Left renal cortex interstitium (tissue), 4 donors: ENCODE results near the gene TTLL3. TPM values are rescaled to one million over a fixed set of nuclear protein-coding genes. Genes with fewer than 3 reads are reported as not detected.
"Not testable (repeated sequence)": the region's sequence is repeated elsewhere in the genome, so short reads cannot be mapped to it uniquely, and the experiment has no call there.

Experiments used
- DNase-seq, 4 donors: peaks; one replicate each; pipeline ENCODE4 v3.0.0-alpha.2; 2013; ENCODE audit warnings: low read depth in 4 of 4, low spot score in 2 of 4, missing footprints in 1 of 4
- polyA plus RNA-seq, 4 donors: library from polyadenylated mRNA; unstranded; fragments of 120-200 nt; gene quantifications; one replicate each; pipeline ENCODE4 v1.2.1, GENCODE V29; 2013; ENCODE audit not compliant: insufficient read length in 4 of 4

The TTLL3 gene, protein sequence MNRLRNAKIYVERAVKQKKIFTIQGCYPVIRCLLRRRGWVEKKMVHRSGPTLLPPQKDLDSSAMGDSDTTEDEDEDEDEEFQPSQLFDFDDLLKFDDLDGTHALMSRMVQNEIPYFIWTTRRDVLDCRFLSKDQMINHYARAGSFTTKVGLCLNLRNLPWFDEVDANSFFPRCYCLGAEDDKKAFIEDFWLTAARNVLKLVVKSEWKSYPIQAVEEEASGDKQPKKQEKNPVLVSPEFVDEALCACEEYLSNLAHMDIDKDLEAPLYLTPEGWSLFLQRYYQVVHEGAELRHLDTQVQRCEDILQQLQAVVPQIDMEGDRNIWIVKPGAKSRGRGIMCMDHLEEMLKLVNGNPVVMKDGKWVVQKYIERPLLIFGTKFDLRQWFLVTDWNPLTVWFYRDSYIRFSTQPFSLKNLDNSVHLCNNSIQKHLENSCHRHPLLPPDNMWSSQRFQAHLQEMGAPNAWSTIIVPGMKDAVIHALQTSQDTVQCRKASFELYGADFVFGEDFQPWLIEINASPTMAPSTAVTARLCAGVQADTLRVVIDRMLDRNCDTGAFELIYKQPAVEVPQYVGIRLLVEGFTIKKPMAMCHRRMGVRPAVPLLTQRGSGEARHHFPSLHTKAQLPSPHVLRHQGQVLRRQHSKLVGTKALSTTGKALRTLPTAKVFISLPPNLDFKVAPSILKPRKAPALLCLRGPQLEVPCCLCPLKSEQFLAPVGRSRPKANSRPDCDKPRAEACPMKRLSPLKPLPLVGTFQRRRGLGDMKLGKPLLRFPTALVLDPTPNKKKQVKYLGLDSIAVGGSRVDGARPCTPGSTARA
- polyA plus RNA-seq = 10 to 100 TPM; 28.2 to 96.7 (median 60.5) TPM

DNA sequence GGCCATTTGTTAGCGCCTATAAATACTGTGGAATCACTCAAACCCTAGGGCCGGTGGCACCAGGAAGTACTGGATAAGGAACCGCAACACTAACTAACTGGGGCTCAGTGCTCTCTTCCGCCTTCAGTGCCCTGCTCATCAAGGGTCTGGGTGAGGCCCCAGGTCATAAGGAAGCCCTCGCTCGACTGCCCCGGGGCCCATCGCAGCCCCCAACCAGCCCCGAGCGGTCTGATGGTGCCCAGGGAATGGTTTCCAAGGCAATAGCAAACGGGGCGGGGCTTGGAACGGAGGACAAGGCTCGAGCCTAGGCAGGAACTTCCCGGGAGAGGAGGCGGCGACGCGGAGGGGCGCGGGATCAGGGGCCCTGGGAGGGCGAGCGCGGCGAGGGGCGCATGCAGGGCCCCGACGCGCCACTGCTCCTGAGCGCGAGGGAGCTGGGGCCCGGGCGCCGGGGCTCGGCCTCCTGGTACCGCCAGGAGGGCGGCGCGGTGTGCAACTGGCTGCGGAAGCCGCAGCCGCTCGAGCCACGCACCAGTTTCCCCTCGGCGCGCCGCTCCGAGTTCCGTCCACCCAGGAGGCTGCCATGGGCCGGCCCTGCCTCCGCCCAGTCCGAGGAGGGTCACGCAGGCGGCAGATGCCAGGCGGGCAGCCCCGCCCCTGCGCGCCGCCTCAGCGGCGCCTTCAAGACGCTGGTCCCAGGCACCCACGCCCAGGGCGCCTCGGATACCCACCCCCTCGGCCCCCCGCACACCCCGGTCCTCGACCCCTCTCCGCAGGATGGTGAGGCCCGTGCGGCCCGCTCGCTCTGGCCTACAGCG, at the start of gene TTLL3:
Gene TTLL3, plus strand, starts transcription at position 648 of the 818 bp plus-strand sequence. CDS start 400 bp downstream, outside the sequence.
- peak in 2 of 4 donors; percentile 26 to 67 for DNase-seq

DNA sequence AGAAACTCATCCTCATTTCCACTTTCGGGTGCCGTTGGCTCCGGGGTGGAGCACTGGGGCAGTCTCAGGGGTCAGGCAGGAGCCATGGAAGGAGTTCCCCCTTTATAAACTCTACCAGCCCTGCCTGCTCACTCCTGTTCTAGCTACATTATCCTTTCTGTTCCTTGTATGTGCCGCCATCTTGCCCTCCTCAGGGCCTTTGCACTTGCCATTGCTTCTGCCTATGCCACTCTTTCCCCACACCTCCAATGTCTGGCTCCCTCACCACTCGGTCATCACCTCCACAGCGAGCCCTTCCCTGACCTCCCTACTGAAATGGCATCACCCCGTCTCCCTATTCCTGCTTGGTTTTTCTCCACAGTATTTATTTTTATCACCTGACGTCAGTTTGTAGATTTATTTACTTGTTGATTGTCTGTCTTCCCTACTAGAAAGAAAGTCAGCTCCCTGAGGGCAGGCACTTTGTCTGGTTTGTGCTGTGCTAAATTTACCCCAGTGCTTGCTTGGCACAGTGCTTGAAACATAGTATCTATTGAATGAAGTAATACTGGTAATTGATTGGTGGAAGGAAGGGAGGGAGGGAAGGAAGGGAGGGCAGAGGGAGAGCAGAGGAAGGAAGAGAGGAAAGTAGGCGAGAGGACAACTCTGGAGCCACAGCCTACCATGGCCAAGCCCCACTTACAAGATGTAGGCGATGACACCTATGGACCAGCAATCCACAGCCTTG, 49.1 kb upstream of the TTLL3 start:
- no peak for DNase-seq

DNA sequence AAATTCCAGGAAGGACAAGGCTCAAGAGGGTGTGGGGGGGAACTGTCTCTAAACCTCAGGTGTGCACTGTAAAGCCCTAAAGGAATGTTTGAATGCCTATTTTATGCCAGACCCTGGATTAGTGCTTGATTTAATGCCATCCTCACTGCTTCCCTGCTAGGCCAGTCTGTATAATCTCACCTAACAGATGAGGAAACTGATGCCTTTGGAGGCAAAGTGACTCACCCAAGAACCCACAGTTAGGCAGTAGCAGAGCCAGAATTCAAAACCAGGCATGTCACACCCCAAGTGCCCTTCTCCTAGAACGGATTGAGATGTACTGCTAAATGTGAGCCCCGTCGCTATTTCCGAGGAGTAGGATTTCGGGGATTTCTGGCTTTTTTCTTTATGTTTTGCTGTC, 48.1 kb upstream of the TTLL3 start:
- no peak for DNase-seq

DNA sequence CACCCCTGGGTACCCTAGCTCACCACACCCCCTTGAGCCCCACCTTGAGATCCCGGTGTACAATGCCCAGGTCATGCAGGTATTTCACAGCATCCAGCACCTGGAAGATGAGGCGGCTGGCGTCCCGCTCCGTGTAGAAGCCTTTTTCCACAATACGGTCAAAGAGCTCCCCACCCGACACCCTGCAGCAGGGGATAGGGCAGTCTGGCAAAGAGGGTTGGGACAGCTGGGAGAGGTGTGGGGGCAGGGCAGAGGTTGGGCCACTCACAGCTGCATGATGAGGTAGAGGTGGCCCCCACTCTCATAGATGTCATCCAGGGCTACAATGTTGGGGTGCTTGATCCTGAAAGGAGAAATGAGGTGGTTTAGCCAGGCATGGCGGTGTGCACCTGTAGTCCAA, 47.2 kb upstream of the TTLL3 start:
- no peak for DNase-seq

DNA sequence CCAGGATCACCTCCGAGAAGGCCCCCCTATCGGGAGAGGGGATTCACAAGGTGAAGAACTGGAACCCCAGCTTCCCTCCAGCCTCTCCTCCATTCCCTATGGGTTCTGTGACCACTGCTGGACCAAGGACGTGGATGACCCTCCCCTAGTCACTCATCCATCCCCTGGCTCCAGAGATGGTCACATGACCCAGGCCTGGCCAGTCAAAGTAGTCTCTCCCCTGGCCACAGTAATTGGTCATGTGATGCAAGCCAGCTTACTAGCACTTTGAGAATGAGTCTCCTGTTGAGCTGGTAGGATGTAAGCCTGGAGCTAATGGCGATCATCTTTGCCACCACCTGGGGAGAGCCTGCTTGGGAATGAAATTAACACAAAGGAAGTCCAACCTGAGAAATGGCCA, 44.2 kb upstream of the TTLL3 start:
- no peak for DNase-seq

DNA sequence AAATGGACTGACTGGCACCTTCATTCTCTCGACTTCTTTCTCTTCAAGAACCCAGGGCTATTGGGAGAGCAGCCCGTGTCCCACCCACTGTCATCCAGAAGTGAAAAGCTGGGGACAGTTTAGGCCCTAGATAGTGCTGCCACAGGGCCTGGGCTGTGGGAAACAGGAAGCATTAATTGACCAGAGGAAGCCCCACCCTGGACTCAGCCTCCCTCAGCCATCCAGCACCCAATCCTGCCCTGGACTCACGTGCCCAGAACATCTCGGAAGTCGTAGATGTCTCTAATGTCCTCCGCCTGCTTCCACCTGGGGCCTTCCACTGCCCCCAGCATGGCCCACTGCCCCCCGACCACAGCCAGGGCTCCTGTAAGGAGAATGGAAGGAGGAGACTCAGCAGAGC, 42.6 kb upstream of the TTLL3 start:
- no peak for DNase-seq

DNA sequence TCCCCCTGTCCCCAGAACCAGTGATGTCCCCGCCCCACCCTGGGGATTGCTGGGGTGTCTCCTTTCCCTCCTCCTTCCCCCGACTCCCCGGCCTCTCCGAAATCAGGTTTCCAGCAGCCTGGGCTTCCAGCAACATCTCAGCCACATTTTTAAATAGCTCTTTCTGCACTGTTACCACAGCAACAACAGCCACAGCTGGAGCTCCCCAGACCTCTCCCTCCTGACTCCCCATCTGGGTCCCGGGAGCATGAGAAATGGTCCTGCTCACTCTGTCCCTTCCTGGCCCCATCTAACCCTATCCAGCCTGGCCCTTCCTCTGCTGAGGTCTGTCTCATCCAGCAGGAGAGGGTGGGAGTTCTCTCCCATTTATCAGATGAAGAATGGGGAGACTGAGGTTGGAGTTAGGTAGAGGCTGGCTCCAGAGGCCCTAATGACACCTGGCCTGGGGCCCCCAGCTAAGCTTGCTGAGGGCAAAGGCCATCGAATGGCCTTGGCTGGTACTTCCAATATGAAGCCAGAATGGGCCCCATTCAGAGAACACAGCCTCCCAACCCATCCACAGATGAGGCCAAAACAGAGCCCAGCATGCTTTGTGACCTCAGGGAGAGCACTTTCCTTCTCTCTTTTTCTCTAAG, 41.8 kb upstream of the TTLL3 start:
- DNase-seq = no peak

DNA sequence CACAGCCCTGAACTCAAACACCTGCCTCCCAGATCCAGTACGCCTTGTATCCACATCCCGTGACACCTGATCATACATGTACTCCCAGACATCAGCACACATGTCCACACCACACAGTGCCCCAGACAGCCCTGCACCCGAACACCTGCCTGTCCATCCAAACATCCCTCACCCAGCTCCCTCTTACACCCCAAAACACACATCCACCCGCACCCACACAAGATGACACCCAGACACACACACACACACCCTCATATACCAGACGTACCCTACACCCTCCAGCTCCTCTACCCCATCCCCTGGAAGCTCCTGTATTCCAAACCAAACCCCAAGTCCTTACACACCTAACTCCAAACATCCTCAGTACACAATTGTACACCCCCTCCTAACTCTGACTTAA, 41.0 kb upstream of the TTLL3 start:
- DNase-seq = no peak

DNA sequence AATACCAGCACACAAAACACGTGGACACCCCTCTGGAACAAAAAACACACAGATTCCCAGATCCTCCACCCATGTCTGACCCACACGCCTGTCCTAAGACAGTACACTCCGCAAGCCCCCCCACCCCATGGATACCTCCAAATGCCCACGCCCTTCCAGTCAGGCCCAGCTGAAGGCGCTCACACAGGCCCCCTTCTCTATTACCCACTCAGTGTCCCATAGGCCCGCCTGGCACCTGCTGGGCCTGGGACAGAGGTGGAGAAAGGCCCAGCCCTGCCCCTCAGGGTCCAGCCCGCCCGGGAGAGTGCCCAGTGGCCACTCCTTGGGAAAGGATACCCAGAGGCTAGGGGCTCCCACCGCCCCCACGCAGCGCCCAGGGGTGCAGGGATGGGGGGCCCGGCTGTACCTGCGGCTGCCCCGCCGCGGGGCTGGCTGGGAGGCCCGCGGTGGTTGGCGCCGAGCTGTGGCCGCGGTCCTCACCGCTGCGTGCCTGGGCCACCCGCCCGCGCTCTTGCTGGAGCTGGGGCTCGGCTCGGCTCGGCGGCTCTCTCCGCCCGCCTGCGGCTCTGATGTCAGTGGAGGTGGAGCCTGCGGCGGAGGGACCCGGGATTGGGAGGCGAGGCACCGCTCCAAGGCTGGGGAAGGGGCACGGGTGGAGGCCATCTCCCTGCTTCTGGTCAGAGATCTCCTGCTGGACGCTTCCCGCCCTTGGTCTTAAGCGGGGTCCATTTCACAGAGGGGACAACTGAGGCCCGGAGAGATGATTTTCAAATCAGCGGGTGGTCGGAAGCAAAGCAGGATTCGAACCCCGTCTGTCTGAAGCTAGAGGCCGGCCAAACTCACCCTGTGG, 40.4 kb upstream of the TTLL3 start, which contains the start of gene CAMK1:
Gene CAMK1, minus strand, starts transcription at position 522 of the 850 bp plus-strand sequence. CDS start 2,198 bp downstream, outside the sequence.
- peak in 2 of 4 donors; percentile 52 to 53 for DNase-seq

DNA sequence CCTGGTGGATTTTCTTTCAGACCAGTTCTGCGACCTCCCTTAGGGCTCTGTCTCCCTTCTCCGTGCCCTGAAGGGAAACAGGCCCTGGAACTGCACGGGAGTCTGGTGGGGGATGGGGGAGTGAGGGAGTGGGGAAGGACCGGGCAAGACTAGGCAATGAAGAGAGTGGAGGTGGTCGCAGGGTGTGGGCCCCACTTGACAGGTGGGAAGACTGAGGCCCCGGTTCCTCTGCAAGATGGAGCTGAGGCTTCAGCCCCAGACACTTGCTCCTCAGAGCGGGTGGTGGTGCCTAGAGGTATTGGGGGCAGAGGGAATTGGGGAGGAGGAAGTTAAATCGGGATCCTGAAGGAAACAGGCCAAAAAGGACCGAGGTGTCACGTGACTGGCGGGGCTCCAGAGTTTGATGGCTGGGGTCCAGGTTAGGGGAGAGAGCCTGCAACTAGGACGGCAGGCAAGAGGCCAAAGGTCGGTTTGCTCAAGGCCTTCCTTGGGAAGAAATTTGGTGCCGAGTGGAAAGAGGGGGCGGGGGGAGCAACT, 39.7 kb upstream of the TTLL3 start:
- peak in 1 of 4 donors; percentile 55 for DNase-seq

DNA sequence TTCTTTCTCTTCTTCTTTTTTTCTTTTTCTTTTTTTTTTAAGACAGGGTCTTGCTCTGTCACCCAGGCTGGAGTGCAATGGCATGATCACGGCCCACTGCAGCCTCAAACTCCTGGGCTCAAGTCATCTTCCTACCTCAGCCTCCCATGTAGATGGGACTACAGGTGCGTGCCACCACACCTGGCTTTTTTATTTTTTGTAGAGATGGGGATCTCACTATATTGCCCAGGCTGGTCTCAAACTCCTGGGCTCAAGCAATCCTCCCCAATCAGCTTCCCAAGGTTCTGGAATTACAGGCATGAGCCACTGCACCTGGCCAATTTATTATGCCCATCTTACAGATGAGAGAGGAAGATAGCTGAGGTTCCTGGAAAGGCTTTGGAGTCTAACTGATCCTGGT, 39.1 kb upstream of the TTLL3 start:
- not testable (repeated sequence) for DNase-seq

DNA sequence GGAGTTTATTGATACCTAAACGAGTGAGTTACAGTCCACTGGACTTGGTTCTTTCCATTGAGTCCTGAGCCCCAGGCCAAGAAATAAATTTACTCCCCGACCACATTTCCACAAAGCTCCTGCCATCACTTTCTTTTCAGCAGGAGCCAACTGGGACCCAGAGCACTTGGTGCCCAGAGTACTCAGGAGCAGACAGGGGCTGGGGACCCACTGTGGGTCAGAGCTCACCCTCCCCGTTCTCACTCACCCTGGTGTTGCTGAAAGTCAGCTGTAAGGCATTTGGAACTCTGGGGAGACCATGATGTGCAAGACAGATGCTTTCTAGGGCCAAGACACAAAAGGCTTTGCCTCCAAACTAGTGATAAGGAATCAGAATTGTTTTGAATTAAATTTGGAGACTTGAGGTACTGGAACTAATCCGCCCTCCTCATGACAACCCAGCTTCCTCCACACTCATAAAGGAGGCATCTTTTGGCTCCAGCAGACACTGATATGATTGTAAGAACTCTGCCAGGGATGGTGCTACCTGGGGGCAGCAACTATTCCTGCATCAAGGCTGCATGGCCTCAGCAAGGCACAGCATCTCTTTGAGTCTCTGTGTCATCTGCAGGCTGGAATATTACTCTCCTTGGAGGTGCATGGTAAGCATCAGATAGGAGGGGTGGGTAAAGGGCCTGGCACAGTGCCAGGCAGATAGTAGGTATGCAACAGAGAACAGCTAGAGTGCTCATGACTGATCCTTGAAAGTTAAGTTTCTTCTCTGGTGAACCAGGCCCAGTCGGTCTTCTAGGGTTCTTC, 33.0 kb upstream of the TTLL3 start:
- DNase-seq = no peak

DNA sequence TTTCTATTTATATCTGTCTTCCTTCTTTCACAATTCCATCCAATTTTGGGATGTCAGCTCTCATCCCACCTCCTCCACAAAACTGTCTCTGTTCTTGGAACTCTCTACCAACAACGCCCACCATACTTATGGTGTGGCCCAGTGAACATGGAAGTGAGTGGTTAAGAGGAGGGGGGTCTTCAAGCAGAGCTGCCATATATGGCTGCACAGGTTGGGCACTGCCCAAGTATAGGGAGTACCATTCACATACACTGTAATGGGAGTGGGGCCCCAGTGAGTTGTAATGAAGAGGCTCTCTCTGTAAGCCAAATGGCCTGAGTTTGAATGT, 32.4 kb upstream of the TTLL3 start:
- no peak for DNase-seq

DNA sequence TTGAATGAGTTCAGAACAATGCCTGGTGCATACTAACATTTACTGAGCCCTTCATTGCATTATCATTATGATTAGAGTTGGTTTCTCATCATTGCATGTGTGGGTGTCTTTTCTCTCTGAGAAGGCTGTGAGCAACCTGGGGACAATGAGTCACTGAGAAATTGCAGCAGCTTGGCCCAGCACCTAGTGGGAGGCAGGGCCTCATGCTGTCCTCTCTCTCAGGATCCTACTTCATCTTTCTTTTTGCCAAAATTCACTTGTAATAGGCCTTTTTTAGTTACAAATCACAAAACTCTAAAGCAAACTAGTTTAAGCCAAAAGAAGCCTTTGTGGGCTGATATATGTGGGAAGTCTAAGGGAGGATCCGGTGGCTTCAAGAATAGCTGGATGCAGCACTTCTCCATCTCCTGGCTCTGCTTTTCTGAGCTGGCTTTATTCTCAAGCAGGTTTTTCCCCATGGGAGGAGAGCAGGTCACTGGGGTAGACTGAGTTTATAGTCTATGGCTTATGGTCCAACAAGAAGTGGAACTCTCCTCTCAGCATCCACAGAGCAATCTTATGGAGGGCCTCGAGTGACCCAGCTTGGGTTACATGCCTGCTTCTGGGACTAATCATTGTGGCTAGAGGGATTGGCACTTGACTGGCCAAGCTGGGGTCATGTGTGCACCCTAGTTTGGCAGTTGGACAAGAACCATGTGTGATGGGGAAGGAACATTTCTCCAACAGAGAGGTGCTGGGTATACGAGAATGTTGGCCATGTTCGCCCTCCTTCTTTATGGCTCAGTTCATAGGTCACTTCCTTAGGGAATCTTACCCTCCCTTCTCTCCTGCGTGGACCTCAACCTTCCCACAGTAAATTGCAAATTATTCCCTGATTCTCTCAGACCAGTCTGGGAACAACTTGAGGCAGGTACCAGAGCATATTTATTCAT, 31.7 kb upstream of the TTLL3 start:
- DNase-seq = no peak

DNA sequence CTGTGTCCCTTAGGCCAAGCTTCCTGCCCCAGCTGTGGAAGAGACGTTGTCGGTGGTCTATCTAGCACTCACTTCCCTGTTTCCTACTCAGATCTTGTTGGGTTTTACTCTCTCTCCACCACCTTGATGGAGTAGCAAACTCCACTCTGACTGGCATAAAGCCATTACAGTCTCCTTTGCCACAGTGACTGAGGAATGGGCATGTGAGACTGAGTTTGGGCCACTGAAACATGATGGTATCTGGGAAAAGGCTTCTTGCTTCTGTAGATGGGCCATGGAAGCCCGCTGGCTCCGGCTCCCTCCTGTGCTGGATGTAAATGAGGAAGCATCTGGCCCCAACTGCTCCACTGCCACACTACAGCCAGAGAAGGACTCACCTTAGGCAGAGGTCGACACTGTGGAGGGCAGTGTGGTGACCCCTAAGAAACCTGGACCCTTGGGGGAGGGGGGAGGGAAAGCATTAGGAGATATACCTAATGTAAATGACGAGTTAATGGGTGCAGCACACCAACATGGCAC, 30.9 kb upstream of the TTLL3 start:
- no peak for DNase-seq

DNA sequence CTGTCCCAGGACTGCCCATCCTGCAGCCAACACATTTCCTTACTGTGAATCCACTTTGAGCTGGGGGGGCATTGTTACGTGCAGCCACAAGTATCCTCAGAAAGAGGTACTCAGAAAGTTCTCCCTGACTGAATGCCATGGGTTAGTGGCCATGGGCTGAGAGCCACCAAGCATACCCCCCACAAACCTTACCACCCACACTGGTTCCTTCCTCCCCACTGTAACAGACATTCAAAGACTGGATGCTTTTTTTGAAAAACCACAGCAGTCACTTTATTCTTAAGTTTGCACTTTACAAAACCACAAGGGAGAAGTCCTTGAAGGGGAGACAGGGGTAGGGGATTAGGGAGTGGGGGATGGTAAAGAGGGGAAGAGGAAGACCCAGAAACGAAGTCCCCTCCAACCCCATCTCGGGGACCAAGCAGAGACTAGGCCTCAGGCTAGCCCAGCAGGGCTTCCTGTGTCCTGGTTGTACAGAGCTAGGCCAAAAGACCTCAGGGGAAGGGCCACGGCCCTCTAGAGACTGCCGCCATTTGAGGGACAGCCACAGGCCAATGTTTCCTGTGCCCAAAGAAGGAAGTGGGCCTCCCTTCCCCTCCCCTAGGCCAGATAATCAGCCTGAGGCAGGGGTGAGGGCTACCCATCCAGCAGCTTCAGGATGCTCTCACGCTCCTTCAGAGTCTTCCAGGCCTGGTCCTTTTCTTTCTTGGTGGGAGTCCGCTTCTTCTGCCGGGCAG, 30.2 kb upstream of the TTLL3 start:
- no peak for DNase-seq
